PFSK-1 (cell line): ENCODE results near the gene HOXB7.

Experiments used
- POLR2AphosphoS5 ChIP-seq: IDR thresholded peaks from 2 replicates; pipeline ENCODE4 v1.6.1; 2012; ENCODE audit warnings: low read depth, mild to moderate bottlenecking, control low read depth, low read length, moderate library complexity
- TF ChIP-seq, protein P1 (sequence below), 2 experiments: IDR thresholded peaks; 2 replicates each; pipeline versions ENCODE4 v1.6.1 to v1.8.0; 2011 to 2012; ENCODE audit warnings: low read depth in 2 of 2, low read length in 2 of 2, control low read depth in 1 of 2, inconsistent platforms in 1 of 2, mild to moderate bottlenecking in 1 of 2, moderate library complexity in 1 of 2; ENCODE audit not compliant: insufficient read depth in 1 of 2

GRCh38 chr17:48584223-48584741 lies 26.5 kb downstream of the HOXB7 start:
- TF ChIP-seq, protein P1, sequence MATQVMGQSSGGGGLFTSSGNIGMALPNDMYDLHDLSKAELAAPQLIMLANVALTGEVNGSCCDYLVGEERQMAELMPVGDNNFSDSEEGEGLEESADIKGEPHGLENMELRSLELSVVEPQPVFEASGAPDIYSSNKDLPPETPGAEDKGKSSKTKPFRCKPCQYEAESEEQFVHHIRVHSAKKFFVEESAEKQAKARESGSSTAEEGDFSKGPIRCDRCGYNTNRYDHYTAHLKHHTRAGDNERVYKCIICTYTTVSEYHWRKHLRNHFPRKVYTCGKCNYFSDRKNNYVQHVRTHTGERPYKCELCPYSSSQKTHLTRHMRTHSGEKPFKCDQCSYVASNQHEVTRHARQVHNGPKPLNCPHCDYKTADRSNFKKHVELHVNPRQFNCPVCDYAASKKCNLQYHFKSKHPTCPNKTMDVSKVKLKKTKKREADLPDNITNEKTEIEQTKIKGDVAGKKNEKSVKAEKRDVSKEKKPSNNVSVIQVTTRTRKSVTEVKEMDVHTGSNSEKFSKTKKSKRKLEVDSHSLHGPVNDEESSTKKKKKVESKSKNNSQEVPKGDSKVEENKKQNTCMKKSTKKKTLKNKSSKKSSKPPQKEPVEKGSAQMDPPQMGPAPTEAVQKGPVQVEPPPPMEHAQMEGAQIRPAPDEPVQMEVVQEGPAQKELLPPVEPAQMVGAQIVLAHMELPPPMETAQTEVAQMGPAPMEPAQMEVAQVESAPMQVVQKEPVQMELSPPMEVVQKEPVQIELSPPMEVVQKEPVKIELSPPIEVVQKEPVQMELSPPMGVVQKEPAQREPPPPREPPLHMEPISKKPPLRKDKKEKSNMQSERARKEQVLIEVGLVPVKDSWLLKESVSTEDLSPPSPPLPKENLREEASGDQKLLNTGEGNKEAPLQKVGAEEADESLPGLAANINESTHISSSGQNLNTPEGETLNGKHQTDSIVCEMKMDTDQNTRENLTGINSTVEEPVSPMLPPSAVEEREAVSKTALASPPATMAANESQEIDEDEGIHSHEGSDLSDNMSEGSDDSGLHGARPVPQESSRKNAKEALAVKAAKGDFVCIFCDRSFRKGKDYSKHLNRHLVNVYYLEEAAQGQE (IDR thresholded peaks at IDR 0.05; ENCODE audit: insufficient read depth in 1 of 2, low read depth in 2 of 2, low read length in 2 of 2) = no peak
- TF ChIP-seq POLR2AphosphoS5 = no peak
